Measurements from ENCODE around the gene FAM149A.

Gene FAM149A

GRCh38 chr4:186088523-186088922 is 16.0 kb upstream of the FAM149A start:
- H3K27ac ChIP-seq, result no peak overlapping the region
- TF ChIP-seq CTCF (conservative IDR thresholded peaks at IDR 0.05), result no peak

- no peak overlapping the region for H3K27ac ChIP-seq
- no peak for TF ChIP-seq CTCF (conservative IDR thresholded peaks at IDR 0.05)
Observed at GRCh38 chr4:186092296-186092695, 12.2 kb upstream of the FAM149A start.

GRCh38 chr4:186095406-186095805 is 9.1 kb upstream of the FAM149A start:
- H3K27ac ChIP-seq, result no peak overlapping the region
- TF ChIP-seq CTCF (conservative IDR thresholded peaks at IDR 0.05), result no peak

DNA sequence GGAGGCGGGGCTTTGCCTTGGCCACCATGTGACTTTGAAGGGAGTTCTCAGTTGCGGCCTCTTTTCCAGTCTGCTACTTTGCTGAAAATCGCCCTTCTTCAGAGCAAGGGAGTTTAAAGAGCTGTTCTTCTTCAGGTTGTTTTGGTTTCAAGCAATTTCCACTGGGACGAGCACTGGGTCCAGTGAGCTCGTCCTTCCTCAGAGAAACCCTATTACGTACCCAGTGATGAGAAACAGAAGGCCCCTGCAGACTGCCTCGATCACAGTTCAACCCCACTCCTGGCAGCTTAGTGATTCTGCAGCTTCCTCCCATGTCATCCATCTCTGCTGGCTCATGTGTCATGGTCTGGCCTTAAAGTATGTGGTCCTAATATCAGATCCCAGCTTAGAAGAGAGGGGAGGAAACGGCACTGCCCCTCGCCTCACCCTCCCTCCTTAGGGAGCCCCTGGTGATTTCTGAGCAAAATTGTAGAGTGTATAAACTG is 7.8 kb upstream of the FAM149A start:
- no peak overlapping the region for H3K27ac ChIP-seq
- no peak for TF ChIP-seq CTCF (conservative IDR thresholded peaks at IDR 0.05)

DNA sequence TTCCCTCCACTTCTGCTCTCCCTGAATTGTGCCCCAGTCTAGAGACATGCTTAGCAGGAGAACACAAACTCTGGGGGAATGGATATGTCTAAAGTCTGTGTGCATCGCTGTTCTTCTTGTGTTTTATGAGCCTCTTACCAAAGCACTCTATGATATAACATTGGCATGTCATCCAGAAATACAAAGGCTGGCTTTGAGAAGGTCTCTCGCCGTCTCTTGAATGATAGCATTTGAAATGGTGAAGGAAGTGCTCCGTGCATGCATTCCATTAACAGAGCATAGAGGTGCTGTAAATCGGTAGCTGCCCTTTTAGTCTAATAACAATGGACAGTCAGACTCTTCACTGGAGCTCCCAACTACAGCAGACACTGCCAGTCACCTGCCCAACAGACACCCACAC is 7.1 kb upstream of the FAM149A start:
- H3K27ac ChIP-seq, result no peak overlapping the region
- TF ChIP-seq CTCF (conservative IDR thresholded peaks at IDR 0.05), result no peak

GRCh38 chr4:186102931-186103330 is 1.6 kb upstream of the FAM149A start:
- H3K27ac ChIP-seq, result no peak overlapping the region
- no peak for TF ChIP-seq CTCF (conservative IDR thresholded peaks at IDR 0.05)

- H3K27ac ChIP-seq, result peak overlapping the region; percentile 94
- peak; percentile 18; the same call in 1 of the 2 replicates for TF ChIP-seq CTCF (conservative IDR thresholded peaks at IDR 0.05)
Observed at GRCh38 chr4:186104890-186105646, 564 bp downstream of the FAM149A start.
